Testis (tissue), 3 donors: ENCODE measurements around the gene DRC7. TPM values are rescaled to one million over a fixed set of nuclear protein-coding genes. Genes with fewer than 3 reads are reported as not detected.

Experiments used
- DNase-seq: peaks from one replicate; pipeline ENCODE4 v3.0.0-alpha.2; 2019
- H3K27ac ChIP-seq, 2 donors: fragments of 200-600 bp; sonication (generic); one replicate each; pipeline ENCODE4 v1.5.1; 2019
- H3K27me3 ChIP-seq: fragments of 200-600 bp; sonication (generic); one replicate; pipeline ENCODE4 v1.5.1; 2019
- H3K36me3 ChIP-seq: fragments of 200-600 bp; sonication (generic); one replicate; pipeline ENCODE4 v1.5.1; 2017; ENCODE audit warnings: low read depth; ENCODE audit errors: missing control alignments
- H3K4me1 ChIP-seq: fragments of 200-600 bp; sonication (generic); one replicate; pipeline ENCODE4 v1.5.1; 2019
- H3K4me3 ChIP-seq, 2 donors: fragments of 200-600 bp; sonication (generic); one replicate each; pipeline ENCODE4 v1.5.1; 2017 to 2019
- H3K9me3 ChIP-seq: fragments of 200-600 bp; sonication (generic); one replicate; pipeline ENCODE4 v1.5.1; 2017
- CTCF ChIP-seq, 3 experiments: fragments of 450-650 bp in 2 of 3; fragments of 200-600 bp in 1 of 3; sonication (generic) in 1 of 3; IDR thresholded peaks; one replicate each; pipeline ENCODE4 v1.5.1; 2016 to 2019; ENCODE audit warnings: antibody characterized with exemption in 3 of 3, mild to moderate bottlenecking in 2 of 3, moderate library complexity in 1 of 3
- POLR2A ChIP-seq: fragments of 450-650 bp; IDR thresholded peaks from one replicate; pipeline ENCODE4 v1.6.1; 2017; ENCODE audit warnings: antibody characterized with exemption, mild to moderate bottlenecking, moderate library complexity
- WGBS, 2 donors: methylation state at CpG; one replicate each; pipeline ENCODE4 v1.1.5; 2018; 5-methylcytosine and 5-hydroxymethylcytosine counted together
- intact Hi-C: fragments of 100-400 bp; cut with DNase I; formaldehyde crosslinking; loops from one replicate; pipeline ENCODE4 v1.15.1; 2023; ENCODE audit warnings: low total_unique reads
- polyA plus RNA-seq: library from polyadenylated mRNA; stranded (reverse); fragments of 350-450 nt; fragmentation: Illumina TruSeq; extraction: RNeasy Lipid Tissue Mini Kit (QIAGEN cat#74804); gene quantifications from one replicate; pipeline ENCODE4 v1.2.3, GENCODE V29; 2014; ENCODE audit warnings: low read depth, low replicate concordance; ENCODE audit not compliant: insufficient read depth
- total RNA-seq, 2 donors: library from RNA; depleted of rRNA; stranded (reverse); fragments of >200 nt; gene quantifications; one replicate each; pipeline ENCODE4 v1.2.3, GENCODE V29; 2016

Gene DRC7
- total and polyA plus RNA-seq, 3 donors from 2014 or later: 35.4 to 199 (median 62.7) TPM

- DNase-seq: no peak
- Histone ChIP-seq H3K27ac (no peak overlapping the region), H3K27me3 (no peaks in the 10 kb centered on the region), H3K36me3 (no peaks in the 10 kb centered on the region), H3K4me1 (no peaks in the 10 kb centered on the region), H3K9me3 (no peaks in the 10 kb centered on the region), H3K4me3 (no peak overlapping the region)
- intact Hi-C loops: loop anchor here (10.0 kb wide), 1 partner anchor 246 kb away; the partner anchor contains the start of genes USB1 and ZNF319
- no peak for TF ChIP-seq CTCF (IDR thresholded peaks at IDR 0.05)
- no peak for TF ChIP-seq POLR2A
- 78 to 85% methylated on average over 17 to 33 of the region's 33 CpGs for WGBS, 2 donors
These were observed 63.9 kb downstream of the DRC7 start for GRCh38 chr16:57758331-57759117.

- intact Hi-C loops: loop anchor here (10.0 kb wide), 1 partner anchor 246 kb away; the partner anchor contains the start of genes USB1 and ZNF319
- Histone ChIP-seq H3K9me3 (no peaks in the 10 kb centered on the region), H3K4me1 (no peaks in the 10 kb centered on the region), H3K4me3 (no peak overlapping the region), H3K27me3 (no peaks in the 10 kb centered on the region), H3K27ac (no peak overlapping the region), H3K36me3 (no peaks in the 10 kb centered on the region)
- TF ChIP-seq CTCF (IDR thresholded peaks at IDR 0.05) (no peak), POLR2A (no peak)
- 88% methylated on average over 7 of the region's 7 CpGs; no CpG with 5 or more reads in 1 of the 2 donors for WGBS, 2 donors
- DNase-seq: no peak
These were observed 64.5 kb downstream of the DRC7 start for GRCh38 chr16:57759131-57759530.

- 87 to 88% methylated on average over 16 to 21 of the region's 21 CpGs for WGBS, 2 donors
- TF ChIP-seq CTCF (IDR thresholded peaks at IDR 0.05) (no peak), POLR2A (no peak)
- no peak for DNase-seq
- Histone ChIP-seq H3K36me3 (no peaks in the 10 kb centered on the region), H3K4me1 (no peaks in the 10 kb centered on the region), H3K4me3 (no peak overlapping the region), H3K9me3 (no peaks in the 10 kb centered on the region), H3K27ac (no peak overlapping the region), H3K27me3 (no peaks in the 10 kb centered on the region)
- intact Hi-C loops: loop anchor here (5.0 to 10.0 kb wide), 2 partner anchors 103 to 245 kb away; partner anchors contain the start of genes USB1 and ZNF319
These were observed 65.1 kb downstream of the DRC7 start for GRCh38 chr16:57759541-57760356.

- H3K27ac ChIP-seq: no peak overlapping the region
- H3K36me3 ChIP-seq: no peaks in the 10 kb centered on the region
- TF ChIP-seq POLR2A: no peak
- no peak for TF ChIP-seq CTCF (IDR thresholded peaks at IDR 0.05)
These were observed 66.0 kb downstream of the DRC7 start for GRCh38 chr16:57760357-57761160.

More at GRCh38 chr16:57760357-57761160, 66.0 kb downstream of the DRC7 start:
- Histone ChIP-seq H3K27me3 (no peaks in the 10 kb centered on the region), H3K9me3 (no peaks in the 10 kb centered on the region), H3K4me1 (no peaks in the 10 kb centered on the region), H3K4me3 (no peak overlapping the region)
- 88 to 89% methylated on average over 19 to 40 of the region's 40 CpGs for WGBS, 2 donors
- intact Hi-C loops: loop anchor here (5.0 kb wide), 1 partner anchor 102 kb away; no protein-coding TSS in a partner anchor
- no peak for DNase-seq
